H1 (cell line): ENCODE results near the gene EPHB1. TPM values are rescaled to one million over a fixed set of nuclear protein-coding genes. Genes with fewer than 3 reads are reported as not detected.
"Not testable (repeated sequence)": the region's sequence is repeated elsewhere in the genome, so short reads cannot be mapped to it uniquely, and the experiment has no call there.

Experiments used
- CTCF ChIA-PET: fragments of 300-600 bp; sonication (Branson Sonifier 250); formaldehyde crosslinking; loops from one replicate; lab custom pipeline; 2021; ENCODE audit not compliant: partially characterized antibody; lab: Charles Lee
- POLR2A ChIA-PET: fragments of 300-600 bp; sonication (Branson Sonifier 250); formaldehyde crosslinking; loops from one replicate; lab custom pipeline; 2021; ENCODE audit warnings: inconsistent platforms; ENCODE audit not compliant: partially characterized antibody; lab: Charles Lee
- DNase-seq, 2 experiments: peaks; one replicate each; pipeline versions ENCODE4 v3.0.0 to v3.0.0-alpha.2; 2010 to 2022; ENCODE audit warnings: low spot score in 2 of 2, low read depth in 1 of 2, mixed read lengths in 1 of 2
- FAIRE-seq: peaks from 2 replicates; lab custom pipeline; 2011; peaks lifted over from hg19 to GRCh38; lab: Jason Lieb, UNC
- H2AFZ ChIP-seq: 2 replicates; pipeline ENCODE4 v1.8.1; 2012; ENCODE audit warnings: low read length, inconsistent platforms
- H2AK5ac ChIP-seq: 2 replicates; pipeline ENCODE4 v1.6.1; 2013; ENCODE audit warnings: low read depth, low read length
- H2BK120ac ChIP-seq: replicated peaks from 2 replicates; pipeline ENCODE3; 2013; ENCODE audit warnings: low read depth, low read length, inconsistent platforms
- H2BK12ac ChIP-seq: 2 replicates; pipeline ENCODE4 v1.6.1; 2013; ENCODE audit warnings: low read depth, low read length
- H2BK15ac ChIP-seq: 2 replicates; pipeline ENCODE4 v1.6.1; 2013; ENCODE audit warnings: low read length
- H2BK20ac ChIP-seq: 2 replicates; pipeline ENCODE4 v1.6.1; 2013; ENCODE audit warnings: low read length
- H2BK5ac ChIP-seq: 2 replicates; pipeline ENCODE4 v1.6.1; 2013; ENCODE audit warnings: low read depth, low read length
- H3K14ac ChIP-seq: 2 replicates; pipeline ENCODE4 v1.6.1; 2013; ENCODE audit warnings: inconsistent platforms; ENCODE audit not compliant: insufficient read length
- H3K18ac ChIP-seq: 2 replicates; pipeline ENCODE4 v1.6.1; 2013; ENCODE audit warnings: low read length; ENCODE audit errors: extremely low read depth
- H3K23ac ChIP-seq: 2 replicates; pipeline ENCODE4 v1.6.1; 2013; ENCODE audit warnings: inconsistent platforms; ENCODE audit not compliant: insufficient read length
- H3K23me2 ChIP-seq: 2 replicates; pipeline ENCODE4 v1.6.1; 2013; ENCODE audit warnings: low read depth, low read length
- H3K27ac ChIP-seq: 2 replicates; pipeline ENCODE4 v1.6.1; 2011; ENCODE audit warnings: low read depth, low read length, inconsistent platforms
- H3K27me3 ChIP-seq, 4 experiments: replicated peaks in 1 of 4; 1 replicate in 1 of 4; 2 replicates in 3 of 4; pipeline versions ENCODE4 v1.6.1 to v1.8.1; 2011 to 2013; ENCODE audit warnings: low read length in 3 of 4, mild to moderate bottlenecking in 3 of 4, inconsistent platforms in 2 of 4, mixed read lengths in 2 of 4, moderate library complexity in 1 of 4; ENCODE audit not compliant: control insufficient read depth in 3 of 4, insufficient read depth in 3 of 4; ENCODE audit errors: extremely low read depth in 1 of 4
- H3K36me3 ChIP-seq, 4 experiments: 2 replicates each; pipeline versions ENCODE4 v1.6.1 to v1.8.1; 2011 to 2013; ENCODE audit warnings: mild to moderate bottlenecking in 4 of 4, low read length in 3 of 4, moderate library complexity in 2 of 4, control low read depth in 1 of 4, inconsistent platforms in 1 of 4; ENCODE audit not compliant: insufficient read depth in 4 of 4, control insufficient read depth in 2 of 4
- H3K4ac ChIP-seq: replicated peaks from 2 replicates; pipeline ENCODE3; 2013; ENCODE audit warnings: low read length, low read depth, mixed read lengths, inconsistent platforms; ENCODE audit not compliant: insufficient read length
- H3K4me1 ChIP-seq, 4 experiments: replicated peaks in 1 of 4; 1 replicate in 1 of 4; 2 replicates in 3 of 4; pipeline versions ENCODE4 v1.6.1 to v1.8.1; 2011 to 2013; ENCODE audit warnings: low read length in 3 of 4, inconsistent platforms in 2 of 4, mixed read lengths in 1 of 4; ENCODE audit not compliant: insufficient read depth in 4 of 4, control insufficient read depth in 3 of 4
- H3K4me2 ChIP-seq, 2 experiments: 2 replicates each; pipeline versions ENCODE4 v1.6.1 to v1.8.1; 2011 to 2013; ENCODE audit warnings: low read depth in 2 of 2, low read length in 2 of 2, control low read depth in 1 of 2, inconsistent platforms in 1 of 2, mild to moderate bottlenecking in 1 of 2; ENCODE audit not compliant: insufficient read depth in 1 of 2
- H3K4me3 ChIP-seq, 4 experiments: fragments of 200-600, 300-600 bp in 1 of 4; sonication (generic), shearing (Covaris generic), sonication (Bioruptor Twin) in 1 of 4; 2 replicates each; pipeline versions ENCODE4 v1.5.1 to v1.8.1; 2011 to 2016; ENCODE audit warnings: low read length in 4 of 4, low read depth in 3 of 4, control low read depth in 2 of 4, inconsistent platforms in 2 of 4, mild to moderate bottlenecking in 2 of 4, mixed read lengths in 1 of 4, moderate library complexity in 1 of 4; ENCODE audit not compliant: insufficient read depth in 2 of 4; ENCODE audit errors: extremely low read depth in 1 of 4
- H3K56ac ChIP-seq: replicated peaks from 2 replicates; pipeline ENCODE3; 2013; ENCODE audit warnings: low read depth, mild to moderate bottlenecking, mixed read lengths, low read length, inconsistent platforms; ENCODE audit not compliant: insufficient read length
- H3K79me1 ChIP-seq: 2 replicates; pipeline ENCODE4 v1.6.1; 2013; ENCODE audit warnings: low read depth, low read length, control low read depth
- H3K79me2 ChIP-seq, 2 experiments: 2 replicates each; pipeline versions ENCODE4 v1.6.1 to v1.8.1; 2012 to 2013; ENCODE audit warnings: low read length in 2 of 2, mild to moderate bottlenecking in 2 of 2, inconsistent platforms in 1 of 2; ENCODE audit not compliant: insufficient read depth in 2 of 2, control insufficient read depth in 1 of 2
- H3K9ac ChIP-seq, 4 experiments: replicated peaks in 1 of 4; 1 replicate in 1 of 4; 2 replicates in 3 of 4; pipeline versions ENCODE4 v1.6.1 to v1.8.1; 2011 to 2013; ENCODE audit warnings: low read depth in 3 of 4, low read length in 3 of 4, control low read depth in 2 of 4, mild to moderate bottlenecking in 2 of 4, moderate library complexity in 2 of 4, inconsistent platforms in 1 of 4; ENCODE audit errors: extremely low read depth in 1 of 4
- H3K9me3 ChIP-seq, 2 experiments: 2 replicates each; pipeline versions ENCODE4 v1.6.1 to v1.8.1; 2012 to 2013; ENCODE audit warnings: mild to moderate bottlenecking in 2 of 2, moderate library complexity in 2 of 2, control low read depth in 1 of 2, inconsistent platforms in 1 of 2, low read depth in 1 of 2, low read length in 1 of 2, mixed read lengths in 1 of 2; ENCODE audit not compliant: insufficient read depth in 2 of 2
- H4K20me1 ChIP-seq, 2 experiments: replicated peaks in 1 of 2; 2 replicates each; pipeline versions ENCODE3 to v1.8.1; 2011 to 2013; ENCODE audit warnings: inconsistent platforms in 2 of 2, low read length in 2 of 2, mild to moderate bottlenecking in 1 of 2; ENCODE audit not compliant: insufficient read depth in 2 of 2, control insufficient read depth in 1 of 2
- H4K5ac ChIP-seq: 2 replicates; pipeline ENCODE4 v1.6.1; 2013; ENCODE audit warnings: low read length, low read depth, mixed read lengths, inconsistent platforms; ENCODE audit not compliant: insufficient read length
- H4K8ac ChIP-seq: 2 replicates; pipeline ENCODE4 v1.8.0; 2013; ENCODE audit warnings: mild to moderate bottlenecking, moderate library complexity, low read length, inconsistent platforms; ENCODE audit not compliant: insufficient read depth; ENCODE audit errors: extremely low read depth
- H4K91ac ChIP-seq: replicated peaks from 2 replicates; pipeline ENCODE3; 2013; ENCODE audit warnings: low read length, mixed read lengths, inconsistent platforms; ENCODE audit not compliant: insufficient read length
- polyA plus RNA-seq, 7 experiments: library from polyadenylated mRNA; depleted of rRNA in 3 of 7; stranded (reverse) in 5 of 7; unstranded in 2 of 7; fragments of >200 nt in 5 of 7; fragments of 200-250 nt in 2 of 7; gene quantifications; 1 replicate in 5 of 7; 2 replicates in 1 of 7; 4 replicates in 1 of 7; pipeline versions ENCODE4 v1.2.1 to v1.2.3, GENCODE V29; 2011 to 2013; ENCODE audit warnings: missing spikeins in 2 of 7, mixed read lengths in 2 of 7
- total RNA-seq: library from RNA; stranded (reverse); fragmentation: NEBNext Ultra II Directional; extraction: Animal tissue kit (Norgen Biotek cat#: 25700); gene quantifications from 2 replicates; pipeline ENCODE4 v1.2.1, GENCODE V29; 2021

EPHB1 gene
- total and polyA plus RNA-seq, 2 of the 8 experiments (the other 6 are each of a cell fraction or from before 2014, with no cell fraction given) = 3.5 to 5.9 TPM

GRCh38 chr3:134971907-134972306 is 176.8 kb downstream of the EPHB1 start:
- H3K36me3 ChIP-seq, H2BK5ac ChIP-seq, DNase-seq, H4K91ac ChIP-seq, H3K9ac ChIP-seq, H3K56ac ChIP-seq, FAIRE-seq, H2BK120ac ChIP-seq, H3K14ac ChIP-seq, H3K4me1 ChIP-seq, H2BK20ac ChIP-seq, H2AK5ac ChIP-seq, H2BK12ac ChIP-seq, H4K8ac ChIP-seq, POLR2A ChIA-PET, H3K4me2 ChIP-seq, H3K18ac ChIP-seq, H3K9me3 ChIP-seq, H3K4ac ChIP-seq, H4K20me1 ChIP-seq, H3K23me2 ChIP-seq, H3K23ac ChIP-seq, H2BK15ac ChIP-seq, H4K5ac ChIP-seq, H3K4me3 ChIP-seq, H3K27me3 ChIP-seq, H2AFZ ChIP-seq, H3K79me2 ChIP-seq, H3K27ac ChIP-seq, H3K79me1 ChIP-seq: not testable (repeated sequence)
- CTCF ChIA-PET = interaction anchor here (1.2 to 1.3 kb wide), 2 partner anchors 9 to 33 kb away, joined by 3 read pairs; no protein-coding TSS in a partner anchor
